D721Med (cell line): ENCODE measurements around the gene ZNF394.

Source experiments
- DNase-seq: peaks from one replicate; pipeline ENCODE4 v3.0.0; 2011; ENCODE audit warnings: low spot score; ENCODE audit not compliant: insufficient read length
- FAIRE-seq: peaks from 2 replicates; lab custom pipeline; 2011; peaks lifted over from hg19 to GRCh38; lab: Jason Lieb, UNC
- TF ChIP-seq, protein P1 (sequence below): IDR thresholded peaks from 2 replicates; pipeline ENCODE4 v1.5.1; 2012; ENCODE audit warnings: mild to moderate bottlenecking, control low read depth; ENCODE audit not compliant: insufficient read depth; ENCODE audit errors: missing control alignments

Gene ZNF394

DNA sequence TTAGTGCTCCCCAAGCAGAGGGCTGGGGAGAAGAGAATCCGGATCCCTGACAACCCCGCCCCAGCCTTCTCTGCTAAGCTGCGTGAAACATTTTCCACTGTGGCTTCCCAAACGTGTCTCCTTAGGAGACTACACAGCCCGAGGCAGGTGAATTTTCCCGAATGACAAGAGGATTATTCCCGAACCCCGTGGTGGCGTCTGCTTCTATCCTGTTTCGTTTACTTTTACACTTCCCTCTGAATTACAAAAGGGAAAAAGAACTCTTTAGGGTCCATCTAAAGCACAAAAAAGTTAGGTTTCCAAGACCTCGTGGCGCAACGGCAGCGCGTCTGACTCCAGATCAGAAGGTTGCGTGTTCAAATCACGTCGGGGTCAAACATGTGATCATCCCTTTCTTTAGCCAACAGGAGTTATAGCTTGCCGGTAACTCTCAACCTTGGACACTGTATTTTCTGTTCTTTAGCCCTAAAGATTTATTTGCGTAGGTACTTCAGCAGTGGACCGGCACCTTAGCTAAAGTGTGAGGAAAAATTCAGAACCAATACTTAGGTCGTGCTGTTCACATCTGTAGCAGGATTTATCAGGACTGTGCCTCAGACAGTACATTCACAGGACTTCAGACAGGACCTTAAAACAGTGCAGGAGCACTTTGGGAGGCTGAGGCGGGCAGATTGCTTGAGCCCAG, 30.6 kb downstream of the ZNF394 start:
- FAIRE-seq, result no peak
- TF ChIP-seq, protein P1, sequence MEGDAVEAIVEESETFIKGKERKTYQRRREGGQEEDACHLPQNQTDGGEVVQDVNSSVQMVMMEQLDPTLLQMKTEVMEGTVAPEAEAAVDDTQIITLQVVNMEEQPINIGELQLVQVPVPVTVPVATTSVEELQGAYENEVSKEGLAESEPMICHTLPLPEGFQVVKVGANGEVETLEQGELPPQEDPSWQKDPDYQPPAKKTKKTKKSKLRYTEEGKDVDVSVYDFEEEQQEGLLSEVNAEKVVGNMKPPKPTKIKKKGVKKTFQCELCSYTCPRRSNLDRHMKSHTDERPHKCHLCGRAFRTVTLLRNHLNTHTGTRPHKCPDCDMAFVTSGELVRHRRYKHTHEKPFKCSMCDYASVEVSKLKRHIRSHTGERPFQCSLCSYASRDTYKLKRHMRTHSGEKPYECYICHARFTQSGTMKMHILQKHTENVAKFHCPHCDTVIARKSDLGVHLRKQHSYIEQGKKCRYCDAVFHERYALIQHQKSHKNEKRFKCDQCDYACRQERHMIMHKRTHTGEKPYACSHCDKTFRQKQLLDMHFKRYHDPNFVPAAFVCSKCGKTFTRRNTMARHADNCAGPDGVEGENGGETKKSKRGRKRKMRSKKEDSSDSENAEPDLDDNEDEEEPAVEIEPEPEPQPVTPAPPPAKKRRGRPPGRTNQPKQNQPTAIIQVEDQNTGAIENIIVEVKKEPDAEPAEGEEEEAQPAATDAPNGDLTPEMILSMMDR, result no peak
- no peak for DNase-seq

DNA sequence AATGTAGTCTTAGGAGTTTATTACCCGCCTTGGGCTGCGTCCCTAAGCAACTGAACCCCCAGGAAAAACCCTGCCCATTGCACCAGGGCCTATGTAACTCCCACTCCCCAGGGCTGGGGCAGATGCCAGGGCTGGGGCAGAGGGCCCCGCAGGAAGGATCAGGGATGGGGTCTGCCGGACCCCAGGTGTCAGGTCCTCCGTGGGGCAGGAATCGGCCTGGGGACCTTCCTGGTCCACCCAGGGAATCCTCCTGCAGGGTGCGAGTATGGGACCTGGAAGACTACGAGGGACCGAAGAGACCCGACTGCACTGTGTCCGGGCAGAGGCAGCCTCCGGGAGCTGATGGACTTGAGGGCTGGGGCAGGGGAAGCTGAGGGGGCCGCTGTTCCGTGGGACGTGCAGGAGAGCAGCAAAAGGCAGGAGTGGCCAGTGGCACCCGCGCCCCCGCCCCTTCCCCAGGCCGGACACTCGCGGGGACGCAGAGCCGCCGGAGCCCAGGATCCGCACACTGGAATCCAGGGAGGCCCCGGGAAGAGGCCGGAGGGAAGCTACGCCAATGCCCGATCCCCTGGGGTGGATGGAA, 31.7 kb downstream of the ZNF394 start:
- FAIRE-seq, result no peak
- no peak for DNase-seq
- TF ChIP-seq, protein P1, result no peak

DNA sequence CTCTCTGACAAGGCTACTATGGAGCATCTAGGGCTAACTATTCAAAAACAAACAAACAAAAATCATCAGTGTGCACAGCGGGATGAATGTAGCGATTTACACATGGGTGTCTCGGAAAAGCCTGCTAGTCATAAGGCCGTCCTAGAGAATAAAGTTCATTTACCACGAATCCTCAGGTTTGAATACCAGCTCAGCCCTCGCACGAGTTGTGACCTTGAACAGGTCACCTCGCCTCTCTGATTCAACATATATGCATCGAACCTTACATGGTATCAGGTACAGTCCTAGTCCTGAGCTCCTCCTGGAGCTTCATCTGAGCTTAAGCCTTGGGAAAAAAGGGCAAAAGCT, 34.7 kb downstream of the ZNF394 start:
- TF ChIP-seq, protein P1, result no peak
- FAIRE-seq (no peak), DNase-seq (no peak)

- TF ChIP-seq, protein P1, result no peak
- FAIRE-seq (no peak), DNase-seq (no peak)
Observed at GRCh38 chr7:99461221-99461620, 38.9 kb downstream of the ZNF394 start.

DNA sequence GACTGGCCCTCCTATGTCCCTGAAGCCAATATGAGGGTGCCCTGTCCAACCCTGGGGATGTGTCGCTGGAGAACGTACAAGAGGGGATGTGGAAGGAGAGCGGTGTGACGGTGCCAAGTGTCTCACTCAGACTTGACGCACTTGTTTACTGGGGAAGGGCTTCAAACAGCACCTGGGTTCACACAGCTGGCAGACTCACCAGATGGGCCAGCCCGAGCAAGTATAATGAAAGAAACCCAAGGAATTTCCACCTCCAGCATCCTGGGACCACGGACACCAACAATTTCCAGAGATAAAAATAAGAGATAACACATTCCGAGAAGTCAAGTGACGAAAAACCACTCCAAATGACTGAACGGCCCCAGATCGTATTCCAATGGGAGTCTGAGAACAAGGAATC, 39.4 kb downstream of the ZNF394 start:
- FAIRE-seq (no peak), DNase-seq (no peak)
- TF ChIP-seq, protein P1, result no peak

- DNase-seq, result no peak
- no peak for FAIRE-seq
- TF ChIP-seq, protein P1, result peak; percentile 28
Observed at GRCh38 chr7:99459087-99459486, 41.0 kb downstream of the ZNF394 start.
